ENCODE data around the gene TSHZ2.

Gene TSHZ2

DNA sequence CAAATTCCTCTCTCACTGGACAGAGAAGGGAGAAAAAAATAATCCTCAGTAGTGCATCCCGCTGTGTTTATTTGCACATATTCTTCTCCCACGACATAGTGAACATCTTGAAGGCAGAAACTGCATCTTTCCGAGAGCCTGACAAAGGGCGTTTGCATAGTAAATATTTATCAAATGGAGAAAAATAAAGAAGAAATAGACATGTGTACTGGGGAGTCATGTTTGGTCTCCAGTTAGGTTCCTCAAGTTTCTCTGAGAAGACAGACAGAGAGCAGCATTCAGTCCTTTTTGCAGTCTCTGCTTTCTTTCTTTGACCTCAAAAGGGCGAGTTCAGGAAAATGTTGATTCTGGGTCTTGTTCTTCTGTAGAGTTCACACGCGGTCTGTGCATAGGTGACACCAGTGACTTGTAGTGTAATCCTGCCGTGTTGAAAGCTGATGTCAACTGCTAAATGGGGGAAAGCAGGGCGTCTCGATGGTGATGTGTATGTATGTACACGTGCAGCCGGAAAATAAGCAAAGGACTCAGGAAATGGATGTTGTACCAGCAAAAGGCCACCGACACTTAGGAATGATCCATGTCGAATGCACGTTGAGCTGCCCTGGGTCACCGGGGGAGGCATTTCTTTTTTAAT is 335.9 kb downstream of the TSHZ2 start:
- no peak for DNase-seq (ENCODE audit: low read depth)
- TF ChIP-seq CTCF (IDR thresholded peaks at IDR 0.05; ENCODE audit: low read depth, low read length, missing control alignments) = no peak
- no peak overlapping the region for H3K4me3 ChIP-seq (ENCODE audit: low read depth, low read length)

GRCh38 chr20:53309515-53309914 is 337.4 kb downstream of the TSHZ2 start:
- no peak for DNase-seq (ENCODE audit: low read depth)
- TF ChIP-seq CTCF (IDR thresholded peaks at IDR 0.05; ENCODE audit: low read depth, low read length, missing control alignments) = no peak
- no peak overlapping the region for H3K4me3 ChIP-seq (ENCODE audit: low read depth, low read length)

- no peak for DNase-seq (ENCODE audit: low read depth)
- no peak overlapping the region for H3K4me3 ChIP-seq (ENCODE audit: low read depth, low read length)
- TF ChIP-seq CTCF (IDR thresholded peaks at IDR 0.05; ENCODE audit: low read depth, low read length, missing control alignments) = no peak
Observed at GRCh38 chr20:53312957-53313356, 340.8 kb downstream of the TSHZ2 start.

DNA sequence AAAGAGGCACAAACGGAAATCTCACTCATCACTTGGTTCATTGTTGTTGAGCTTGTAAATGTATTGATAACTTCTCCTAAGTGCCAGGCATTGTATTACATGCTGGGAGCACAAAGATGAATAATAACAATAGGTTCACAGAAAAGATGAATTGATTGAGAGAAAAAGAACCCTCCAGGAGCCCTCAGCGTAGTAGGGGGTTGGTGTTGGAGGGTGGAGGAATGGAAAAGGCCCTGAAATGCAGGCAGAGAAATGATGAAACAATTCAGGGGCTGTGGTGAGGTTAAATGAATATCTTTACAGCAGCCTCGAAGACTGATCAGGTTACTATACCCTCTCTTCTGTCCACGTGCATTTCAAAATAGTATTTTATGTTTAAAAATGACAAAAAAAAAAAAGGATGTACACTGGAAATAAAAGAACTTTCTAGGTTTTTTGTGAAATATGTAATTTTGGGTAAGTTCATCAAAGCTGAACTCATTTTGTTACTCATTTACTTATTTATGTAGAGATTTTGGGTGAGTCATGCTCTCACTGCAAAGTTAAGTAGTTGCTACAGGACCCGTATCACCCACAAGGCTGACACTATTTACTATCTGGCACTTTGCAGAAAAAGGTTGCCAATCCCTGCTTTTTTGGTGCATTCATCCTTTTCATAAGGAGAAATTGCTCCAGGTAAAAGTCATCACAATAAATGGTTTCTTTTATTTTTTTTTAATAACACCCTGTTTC is 344.2 kb downstream of the TSHZ2 start:
- no peak for DNase-seq (ENCODE audit: low read depth)
- no peak overlapping the region for H3K4me3 ChIP-seq (ENCODE audit: low read depth, low read length)
- TF ChIP-seq CTCF (IDR thresholded peaks at IDR 0.05; ENCODE audit: low read depth, low read length, missing control alignments) = no peak

DNA sequence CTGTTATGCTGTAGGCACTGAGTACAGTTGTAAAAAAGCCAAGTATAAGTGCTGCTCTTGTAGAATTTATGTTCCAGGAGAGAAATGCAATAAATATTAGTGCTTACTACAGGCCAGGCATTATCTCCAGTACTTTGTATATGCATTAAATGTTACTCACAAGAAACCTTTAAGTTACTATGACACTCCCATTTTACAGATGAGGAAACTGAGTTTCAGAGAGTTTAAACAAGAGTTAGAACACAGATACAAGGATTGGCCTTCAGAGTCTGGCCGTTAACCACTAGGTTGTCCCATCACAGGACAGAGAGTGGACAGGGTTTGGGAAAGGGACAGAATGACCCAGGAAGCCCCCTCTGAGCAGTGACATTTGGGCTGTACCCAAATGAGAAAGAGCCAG is 347.0 kb downstream of the TSHZ2 start:
- H3K4me3 ChIP-seq (ENCODE audit: low read depth, low read length) = no peak overlapping the region

DNA sequence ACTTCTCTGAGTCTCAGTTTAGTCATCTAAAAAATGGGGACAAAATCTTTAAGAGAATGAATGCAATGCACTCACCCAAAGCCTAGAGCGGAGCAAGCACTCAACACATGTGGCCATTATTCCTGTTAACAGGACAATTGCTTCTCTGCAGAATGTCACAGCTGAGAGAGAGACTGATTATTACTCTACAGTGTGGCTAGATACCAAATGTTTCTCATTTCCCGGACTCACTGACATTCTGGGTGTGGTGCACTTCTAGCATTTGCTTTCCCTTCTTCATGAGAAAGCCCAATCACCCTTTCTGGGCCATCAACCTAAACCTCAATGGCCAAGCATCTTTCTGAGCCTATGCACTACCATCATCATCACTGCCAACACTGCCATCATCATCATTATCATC is 347.6 kb downstream of the TSHZ2 start:
- no peak overlapping the region for H3K4me3 ChIP-seq (ENCODE audit: low read depth, low read length)
- no peak for TF ChIP-seq CTCF (IDR thresholded peaks at IDR 0.05; ENCODE audit: low read depth, low read length, missing control alignments)
- no peak for DNase-seq (ENCODE audit: low read depth)

More for the DNA sequence above, 347.0 kb downstream of the TSHZ2 start:
- no peak for DNase-seq (ENCODE audit: low read depth)
- no peak for TF ChIP-seq CTCF (IDR thresholded peaks at IDR 0.05; ENCODE audit: low read depth, low read length, missing control alignments)

GRCh38 chr20:53320701-53321100 is 348.5 kb downstream of the TSHZ2 start:
- H3K4me3 ChIP-seq (ENCODE audit: low read depth, low read length) = no peak overlapping the region
- no peak for DNase-seq (ENCODE audit: low read depth)
- TF ChIP-seq CTCF (IDR thresholded peaks at IDR 0.05; ENCODE audit: low read depth, low read length, missing control alignments) = no peak

Measured in GM12864 (cell line).